Measurements from ENCODE around the gene SKOR1.
A peak's percentile ranks its signal among the peaks of the same experiment; 100 is the strongest.

DNA sequence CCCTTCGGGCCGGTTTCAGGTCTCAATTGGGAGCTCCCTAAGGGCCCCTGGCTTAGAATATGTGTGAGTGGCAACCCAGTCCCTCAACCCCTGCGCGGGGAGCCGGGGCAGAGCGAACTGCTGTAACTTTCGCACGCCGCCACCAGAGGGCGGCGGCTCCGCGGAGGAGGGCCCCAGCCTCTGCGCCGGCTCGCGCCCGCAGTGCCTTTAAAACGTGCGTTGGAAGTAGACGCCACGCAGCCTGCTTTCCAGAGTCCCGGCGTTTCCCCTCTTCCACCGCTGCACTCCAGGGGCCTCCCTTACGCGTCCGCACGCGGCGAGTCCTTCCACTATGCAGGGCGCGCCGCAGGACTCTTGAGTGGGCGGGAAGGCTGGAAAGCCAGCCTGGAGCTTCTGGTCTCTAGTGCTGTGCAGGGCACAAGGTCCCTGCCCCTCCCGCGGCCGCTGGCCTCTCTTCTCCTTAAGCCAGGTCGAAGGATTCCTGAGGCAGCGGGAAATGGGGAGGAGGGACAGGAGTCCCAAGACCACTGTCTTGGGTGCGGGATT lies 38.2 kb downstream of the SKOR1 start:
- TF ChIP-seq CTCF (IDR thresholded peaks at IDR 0.05) = peak; percentile 91 to 98 (median 95)
- no peak for TF ChIP-seq POLR2A (IDR thresholded peaks at IDR 0.05)
